IMR-90 (cell line): ENCODE measurements around the gene GXYLT1. TPM values are rescaled to one million over a fixed set of nuclear protein-coding genes. Genes with fewer than 3 reads are reported as not detected.
A peak's percentile ranks its signal among the peaks of the same experiment; 100 is the strongest.

Experiments
- ATAC-seq: fragments of 200-7000 bp; cut with Tn5 transposase; 2 replicates; pipeline ENCODE4 v1.9.1; 2020; ENCODE audit warnings: low read depth, mild to moderate bottlenecking, moderate library complexity
- BruUV-seq: library from RNA; stranded (reverse); fragments of 400-500 nt; replicated peaks from 2 replicates; lab custom pipeline; 2021; lab: Mats Ljungman, UMichigan
- CTCF ChIA-PET: fragments of 300-600 bp; formaldehyde crosslinking; extraction: SDS; loops from one replicate; lab custom pipeline; 2021; ENCODE audit warnings: antibody characterized with exemption; lab: Yijun Ruan, JAX
- POLR2A ChIA-PET: fragments of 300-600 bp; sonication (Branson Sonifier 250); formaldehyde crosslinking; loops from one replicate; lab custom pipeline; 2022; ENCODE audit warnings: antibody characterized with exemption; ENCODE audit not compliant: unreplicated experiment; lab: Charles Lee
- DNase-seq: peaks from one replicate; pipeline ENCODE4 v3.0.0; 2013
- H2AFZ ChIP-seq: replicated peaks from 2 replicates; pipeline ENCODE3; 2013; ENCODE audit warnings: low read length, mild to moderate bottlenecking; ENCODE audit not compliant: poor library complexity
- H2AK5ac ChIP-seq: 2 replicates; pipeline ENCODE4 v1.6.1; 2013; ENCODE audit warnings: low read depth, low read length, inconsistent platforms
- H2AK9ac ChIP-seq: replicated peaks from 2 replicates; pipeline ENCODE3; 2013; ENCODE audit warnings: mild to moderate bottlenecking, low read depth, low read length, moderate library complexity; ENCODE audit not compliant: poor library complexity
- H2BK120ac ChIP-seq: 2 replicates; pipeline ENCODE4 v1.6.1; 2013; ENCODE audit warnings: low read depth, low read length, inconsistent platforms
- H2BK15ac ChIP-seq: 3 replicates; pipeline ENCODE4 v1.6.1; 2013; ENCODE audit warnings: low read depth, low read length, inconsistent platforms
- H2BK20ac ChIP-seq: 2 replicates; pipeline ENCODE4 v1.6.1; 2013; ENCODE audit warnings: low read depth, mild to moderate bottlenecking, inconsistent platforms, low read length, moderate library complexity
- H2BK5ac ChIP-seq: 2 replicates; pipeline ENCODE4 v1.6.1; 2013; ENCODE audit warnings: mild to moderate bottlenecking, low read depth, low read length, inconsistent platforms; ENCODE audit not compliant: poor library complexity, severe bottlenecking
- H3K14ac ChIP-seq: replicated peaks from 2 replicates; pipeline ENCODE4 v1.6.1; 2013; ENCODE audit warnings: low read depth, low read length, inconsistent platforms
- H3K18ac ChIP-seq: 2 replicates; pipeline ENCODE4 v1.6.1; 2013; ENCODE audit warnings: low read depth, low read length, control low read depth
- H3K23ac ChIP-seq: 2 replicates; pipeline ENCODE4 v1.6.1; 2013; ENCODE audit warnings: low read depth, low read length, inconsistent platforms
- H3K27ac ChIP-seq: 2 replicates; pipeline ENCODE4 v1.5.1; 2013; ENCODE audit warnings: mild to moderate bottlenecking, control low read depth, low read length; ENCODE audit not compliant: insufficient read depth
- H3K27me3 ChIP-seq: 2 replicates; pipeline ENCODE4 v1.6.1; 2013; ENCODE audit warnings: low read length; ENCODE audit not compliant: control insufficient read depth, insufficient read depth
- H3K36me3 ChIP-seq: 2 replicates; pipeline ENCODE4 v1.6.1; 2013; ENCODE audit warnings: low read length, mixed read lengths; ENCODE audit not compliant: control insufficient read depth, insufficient read depth
- H3K4ac ChIP-seq: 2 replicates; pipeline ENCODE4 v1.6.1; 2013; ENCODE audit warnings: low read depth, low read length, inconsistent platforms
- H3K4me1 ChIP-seq: 2 replicates; pipeline ENCODE4 v1.6.1; 2013; ENCODE audit warnings: low read length, mixed read lengths; ENCODE audit not compliant: control insufficient read depth, insufficient read depth
- H3K4me2 ChIP-seq: 2 replicates; pipeline ENCODE4 v1.6.1; 2013; ENCODE audit warnings: low read depth, mild to moderate bottlenecking, control low read depth, low read length, moderate library complexity
- H3K4me3 ChIP-seq: 2 replicates; pipeline ENCODE4 v1.5.1; 2013; ENCODE audit warnings: low read depth, mild to moderate bottlenecking, control low read depth, low read length, moderate library complexity; ENCODE audit not compliant: insufficient read depth
- H3K56ac ChIP-seq: 2 replicates; pipeline ENCODE4 v1.6.1; 2013; ENCODE audit warnings: low read length, inconsistent platforms; ENCODE audit not compliant: insufficient read depth; ENCODE audit errors: extremely low read depth
- H3K79me1 ChIP-seq, 2 experiments: 2 replicates each; pipeline ENCODE4 v1.6.1; 2013; ENCODE audit warnings: low read length in 2 of 2, inconsistent platforms in 1 of 2, low read depth in 1 of 2
- H3K9ac ChIP-seq: 2 replicates; pipeline ENCODE4 v1.6.1; 2013; ENCODE audit warnings: low read depth, low read length, control low read depth
- H3K9me1 ChIP-seq: 2 replicates; pipeline ENCODE4 v1.6.1; 2013; ENCODE audit warnings: low read length, inconsistent platforms; ENCODE audit not compliant: insufficient read depth
- H3K9me3 ChIP-seq: 2 replicates; pipeline ENCODE4 v1.6.1; 2013; ENCODE audit warnings: low read length; ENCODE audit not compliant: control insufficient read depth, insufficient read depth
- H4K20me1 ChIP-seq: 2 replicates; pipeline ENCODE4 v1.6.1; 2013; ENCODE audit warnings: low read length, inconsistent platforms; ENCODE audit not compliant: insufficient read depth
- H4K5ac ChIP-seq: 2 replicates; pipeline ENCODE4 v1.6.1; 2013; ENCODE audit warnings: mild to moderate bottlenecking, low read depth, low read length, control low read depth
- H4K8ac ChIP-seq, 2 experiments: 2 replicates each; pipeline ENCODE4 v1.6.1; 2013; ENCODE audit warnings: low read depth in 2 of 2, low read length in 2 of 2, control low read depth in 1 of 2, inconsistent platforms in 1 of 2
- H4K91ac ChIP-seq: 2 replicates; pipeline ENCODE4 v1.6.1; 2013; ENCODE audit warnings: low read depth, low read length, inconsistent platforms; ENCODE audit not compliant: insufficient read depth
- BHLHE40 ChIP-seq: fragments of 150-350 bp; IDR thresholded peaks from 2 replicates; pipeline ENCODE4 v1.6.1; 2016; ENCODE audit warnings: mild to moderate bottlenecking, low read depth, low read length
- CEBPB ChIP-seq: IDR thresholded peaks from 2 replicates; pipeline ENCODE4 v1.6.1; 2012; ENCODE audit warnings: low read depth, low read length, improper control_type of control experiment
- CHD1 ChIP-seq: IDR thresholded peaks from 2 replicates; pipeline ENCODE4 v1.6.1; 2012; ENCODE audit warnings: low read depth, low read length, improper control_type of control experiment
- CTCF ChIP-seq: conservative IDR thresholded peaks from 2 replicates; pipeline ENCODE4 v1.5.1; 2012; ENCODE audit warnings: mild to moderate bottlenecking, low read depth, low read length, improper control_type of control experiment
- ELK1 ChIP-seq: fragments of 150-350 bp; IDR thresholded peaks from 2 replicates; pipeline ENCODE4 v1.6.1; 2016; ENCODE audit warnings: low read depth, mild to moderate bottlenecking, low read length, moderate library complexity, borderline replicate concordance
- FOS ChIP-seq: fragments of 150-350 bp; IDR thresholded peaks from 2 replicates; pipeline ENCODE4 v1.6.1; 2016; ENCODE audit warnings: low read depth, low read length
- MAFK ChIP-seq: IDR thresholded peaks from 2 replicates; pipeline ENCODE4 v1.6.1; 2012; ENCODE audit warnings: low read depth, low read length, improper control_type of control experiment
- MXI1 ChIP-seq: IDR thresholded peaks from 2 replicates; pipeline ENCODE4 v1.6.1; 2012; ENCODE audit warnings: low read depth, mild to moderate bottlenecking, low read length, moderate library complexity, borderline replicate concordance
- NFE2L2 ChIP-seq: fragments of 150-350 bp; IDR thresholded peaks from 2 replicates; pipeline ENCODE4 v1.6.1; 2016; ENCODE audit warnings: low read depth, mild to moderate bottlenecking, low read length
- POLR2A ChIP-seq: IDR thresholded peaks from 2 replicates; pipeline ENCODE4 v1.6.1; 2012; ENCODE audit warnings: mild to moderate bottlenecking, low read depth, low read length
- RAD21 ChIP-seq: IDR thresholded peaks from 2 replicates; pipeline ENCODE4 v1.6.1; 2012; ENCODE audit warnings: low read length, improper control_type of control experiment
- RCOR1 ChIP-seq: IDR thresholded peaks from 2 replicates; pipeline ENCODE4 v1.6.1; 2012; ENCODE audit warnings: mild to moderate bottlenecking, low read length, improper control_type of control experiment; ENCODE audit not compliant: insufficient replicate concordance
- SMC3 ChIP-seq: fragments of 150-350 bp; IDR thresholded peaks from 2 replicates; pipeline ENCODE4 v1.6.1; 2016; ENCODE audit warnings: low read depth, mild to moderate bottlenecking, antibody characterized with exemption, low read length, moderate library complexity
- USF2 ChIP-seq: fragments of 150-350 bp; IDR thresholded peaks from 2 replicates; pipeline ENCODE4 v1.6.1; 2017; ENCODE audit warnings: mild to moderate bottlenecking, antibody characterized with exemption, low read length, low read depth
- WGBS, 2 experiments: methylation state at CpG; one replicate each; pipeline versions ENCODE4 v1.1.5 to v1.1.7; 2013; ENCODE audit warnings: missing lambda C conversion rate in 2 of 2; ENCODE audit not compliant: insufficient read length in 1 of 2; ENCODE audit errors: extremely low coverage in 2 of 2; 5-methylcytosine and 5-hydroxymethylcytosine counted together
- dilution Hi-C: fragments of 300-500 bp; cut with HindIII; formaldehyde crosslinking; loops from one replicate; pipeline ENCODE4 v1.14.3; 2018; ENCODE audit warnings: low sequenced_read_pairs; ENCODE audit not compliant: unreplicated experiment
- in situ Hi-C: fragments of 300-500 bp; cut with MboI; formaldehyde crosslinking; loops from 3 replicates; pipeline ENCODE4 v1.14.3; 2019; ENCODE audit warnings: low sequenced_read_pairs, inconsistent platforms, mixed read lengths
- intact Hi-C: fragments of 100-400 bp; cut with micrococcal nuclease; formaldehyde crosslinking; loops from 2 replicates; pipeline ENCODE4 v1.10.0; 2022
- polyA plus RNA-seq, 3 experiments: library from polyadenylated mRNA; depleted of rRNA; stranded (reverse); fragments of >200 nt; gene quantifications; 2 replicates each; pipeline ENCODE4 v1.2.3, GENCODE V29; 2012; ENCODE audit warnings: low replicate concordance in 1 of 3
- total RNA-seq: library from RNA; depleted of rRNA; stranded (reverse); fragments of >200 nt; gene quantifications from 2 replicates; pipeline ENCODE4 v1.2.3, GENCODE V29; 2012

The GXYLT1 gene
- total and polyA plus RNA-seq, 2 of the 4 experiments (the other 2 are of a cell fraction) = 8.5 to 8.6 TPM

GRCh38 chr12:42130672-42131402 is 13.8 kb downstream of the GXYLT1 start:
- H2AK5ac ChIP-seq = peak overlapping the region; percentile 36; the same call in 1 of the 2 replicates
- BruUV-seq = no TSS peak
- no peak overlapping the region for H2AFZ ChIP-seq
- H3K14ac ChIP-seq = no peak overlapping the region
- peaks cover 3% of the 10 kb centered on the region for H3K9me1 ChIP-seq
- dilution Hi-C loops (no loop called here), intact Hi-C loops (loop anchor here (5.0 kb wide), 2 partner anchors 106 to 351 kb away; partner anchors contain the start of gene YAF2), in situ Hi-C loops (loop anchor here (5.0 to 10.0 kb wide), 2 partner anchors 196 to 1154 kb away; partner anchors contain the start of genes PPHLN1 and ZCRB1)
- peak overlapping the region; percentile 60; the same call in 1 of the 2 replicates for H3K18ac ChIP-seq
- no peaks in the 10 kb centered on the region for H3K9me3 ChIP-seq
- H2AK9ac ChIP-seq = no peak overlapping the region
- no peak overlapping the region for H2BK20ac ChIP-seq
- H3K4me1 ChIP-seq = peaks cover 9% of the 10 kb centered on the region
- CTCF ChIA-PET = interaction anchor here (0.5 to 1.2 kb wide), 2 partner anchors 201 to 444 kb away, joined by 3 read pairs; no protein-coding TSS in a partner anchor
- no peaks in the 10 kb centered on the region for H3K27me3 ChIP-seq
- no peak overlapping the region for H2BK15ac ChIP-seq
- H4K20me1 ChIP-seq = peaks cover 17% of the 10 kb centered on the region; the same call in 1 of the 2 replicates
- peak overlapping the region; percentile 22; the same call in 1 of the 2 replicates for H3K4me3 ChIP-seq
- DNase-seq (peak; percentile 64), ATAC-seq (peak; percentile 41)
- no peak overlapping the region for H3K9ac ChIP-seq
- POLR2A ChIA-PET = interaction anchor here (0.6 kb wide), 1 partner anchor 14 kb away, joined by 4 read pairs; no protein-coding TSS in a partner anchor
- H2BK5ac ChIP-seq = peak overlapping the region; percentile 82
- H3K36me3 ChIP-seq = no peaks in the 10 kb centered on the region
- H4K91ac ChIP-seq = no peak overlapping the region
- H3K79me1 ChIP-seq = peaks cover 0 to 41% of the 10 kb centered on the region in 2 experiments; a peak in 2 of 4 replicates
- no CpG with 5 or more reads among the region's 4 CpGs for WGBS, 2 experiments
- peak overlapping the region; percentile 22; the same call in 1 of the 2 replicates for H2BK120ac ChIP-seq
- no peak overlapping the region for H3K56ac ChIP-seq
- no peak overlapping the region for H3K4ac ChIP-seq
- peak overlapping the region; percentile 91 for H3K4me2 ChIP-seq
- H4K8ac ChIP-seq = peak overlapping the region in 1 of 2 experiments; percentile 22; a peak in 1 of 4 replicates
- H3K23ac ChIP-seq = no peak overlapping the region
- no peak overlapping the region; the same call in 1 of the 2 replicates for H4K5ac ChIP-seq
- H3K27ac ChIP-seq = no peak overlapping the region
- TF ChIP-seq SMC3 (no peak), MAFK (no peak), CHD1 (no peak), FOS (peak; percentile 46; the same call in 1 of the 2 replicates), CTCF (no peak), CEBPB (peak; percentile 95), RCOR1 (no peak), RAD21 (no peak), POLR2A (no peak), USF2 (no peak), BHLHE40 (no peak), NFE2L2 (no peak), MXI1 (no peak), ELK1 (no peak)
